Smooth muscle cell of the brain vasculature (primary cell): ENCODE measurements around the gene EPOP.
A peak's percentile ranks its signal among the peaks of the same experiment; 100 is the strongest.

Experiments used
- DNase-seq: peaks from one replicate; pipeline ENCODE4 v3.0.0-alpha.2; 2012; ENCODE audit warnings: low read depth, low spot score

Gene EPOP

GRCh38 chr17:38705803-38706504 is 31.2 kb upstream of the EPOP start:
- DNase-seq, result no peak

GRCh38 chr17:38705523-38705802 is 30.7 kb upstream of the EPOP start:
- DNase-seq, result no peak

DNA sequence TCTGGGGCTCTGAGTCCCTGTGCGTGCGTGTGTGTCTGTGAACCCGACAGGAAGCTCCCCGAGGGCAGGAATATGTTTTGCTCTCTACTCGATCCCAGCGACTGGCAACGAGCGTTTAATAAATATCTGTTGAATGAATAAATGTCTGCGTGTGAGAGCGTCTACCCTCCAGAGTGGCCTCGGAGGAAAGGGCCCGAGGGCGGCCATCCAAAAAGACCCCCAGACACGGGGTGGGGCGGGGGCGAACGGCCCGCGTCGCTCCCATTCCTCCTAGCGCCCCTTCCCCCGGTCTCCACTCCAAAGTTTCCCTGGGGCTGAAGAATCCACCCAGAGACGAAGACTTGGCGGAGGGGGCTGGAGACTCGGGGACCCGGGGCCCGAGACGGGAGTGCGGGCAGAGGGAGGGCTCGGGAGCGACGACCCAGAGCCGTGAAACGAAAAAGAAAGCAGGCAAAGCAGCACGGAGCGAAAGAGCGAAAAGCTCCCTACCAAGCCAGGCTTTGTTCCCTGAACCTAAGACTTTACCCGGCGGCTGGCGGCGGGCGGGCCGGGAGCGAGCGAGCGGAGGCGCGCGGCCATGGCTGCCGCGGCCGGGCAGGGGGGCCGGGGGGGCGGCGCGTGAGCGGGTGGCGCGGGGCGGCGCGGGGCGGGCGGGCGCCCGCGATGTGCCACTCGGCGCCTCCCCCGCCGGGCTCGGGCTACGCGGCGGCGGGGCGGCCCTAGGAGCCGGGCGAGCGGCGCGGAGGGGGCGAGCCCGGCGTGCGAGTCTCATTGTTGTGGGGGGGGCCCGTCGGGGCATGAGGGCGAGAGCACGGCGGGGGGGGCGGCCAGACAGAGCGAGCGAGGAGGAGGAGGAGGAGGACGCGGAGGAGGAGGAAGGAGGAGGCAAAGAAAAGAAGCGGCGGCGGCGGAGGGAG is 30.1 kb upstream of the EPOP start, which contains the start of gene MLLT6:
TSS of gene MLLT6 (plus strand) at position 668 of the 917 bp plus-strand sequence. CDS start 360 bp downstream, outside the sequence.
- no peak for DNase-seq

GRCh38 chr17:38703742-38704605 is 29.2 kb upstream of the EPOP start:
- no peak for DNase-seq

- no peak for DNase-seq
Measured at GRCh38 chr17:38702916-38703741, 28.4 kb upstream of the EPOP start.

- peak; percentile 44 for DNase-seq
Measured at GRCh38 chr17:38702166-38702915, 27.6 kb upstream of the EPOP start.

- no peak for DNase-seq
Measured at GRCh38 chr17:38701504-38702165, 26.9 kb upstream of the EPOP start.

GRCh38 chr17:38698760-38699159 is 24.0 kb upstream of the EPOP start:
- DNase-seq, result no peak

DNA sequence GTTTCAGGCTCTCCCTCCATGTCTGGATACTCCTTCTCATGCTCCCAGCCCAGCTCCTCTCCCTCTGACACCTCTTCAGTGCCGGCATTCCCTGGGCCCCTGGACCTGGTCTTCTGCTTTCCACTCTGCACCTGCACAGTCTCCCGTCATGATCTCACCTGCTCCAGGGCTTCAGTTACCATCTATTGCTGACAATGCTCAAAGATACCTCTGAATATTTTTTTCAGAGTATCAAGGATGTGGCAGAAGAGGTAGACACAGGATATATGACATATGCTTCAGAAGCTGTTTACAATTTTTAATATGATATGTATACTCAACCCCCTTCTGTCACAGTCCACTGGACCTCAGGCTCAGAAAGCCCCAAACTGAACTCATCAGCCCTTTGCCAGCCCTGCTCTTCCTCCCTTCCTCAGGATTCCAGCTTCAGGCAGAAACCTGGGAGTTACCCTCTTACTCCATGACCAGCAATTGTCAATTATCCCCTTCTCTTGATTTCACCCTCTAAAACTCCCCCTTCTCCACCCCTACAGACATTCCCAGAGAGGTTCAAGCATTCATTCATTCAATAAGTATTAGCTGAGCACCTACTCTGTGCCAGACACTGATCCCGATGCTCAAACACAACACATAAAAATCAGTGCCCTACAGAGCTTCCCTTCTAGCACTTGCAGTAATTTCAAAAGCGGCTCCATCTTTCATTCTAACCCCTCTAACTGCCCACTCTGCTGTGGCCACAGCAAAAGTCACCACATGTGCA is 22.5 kb upstream of the EPOP start:
- no peak for DNase-seq

DNA sequence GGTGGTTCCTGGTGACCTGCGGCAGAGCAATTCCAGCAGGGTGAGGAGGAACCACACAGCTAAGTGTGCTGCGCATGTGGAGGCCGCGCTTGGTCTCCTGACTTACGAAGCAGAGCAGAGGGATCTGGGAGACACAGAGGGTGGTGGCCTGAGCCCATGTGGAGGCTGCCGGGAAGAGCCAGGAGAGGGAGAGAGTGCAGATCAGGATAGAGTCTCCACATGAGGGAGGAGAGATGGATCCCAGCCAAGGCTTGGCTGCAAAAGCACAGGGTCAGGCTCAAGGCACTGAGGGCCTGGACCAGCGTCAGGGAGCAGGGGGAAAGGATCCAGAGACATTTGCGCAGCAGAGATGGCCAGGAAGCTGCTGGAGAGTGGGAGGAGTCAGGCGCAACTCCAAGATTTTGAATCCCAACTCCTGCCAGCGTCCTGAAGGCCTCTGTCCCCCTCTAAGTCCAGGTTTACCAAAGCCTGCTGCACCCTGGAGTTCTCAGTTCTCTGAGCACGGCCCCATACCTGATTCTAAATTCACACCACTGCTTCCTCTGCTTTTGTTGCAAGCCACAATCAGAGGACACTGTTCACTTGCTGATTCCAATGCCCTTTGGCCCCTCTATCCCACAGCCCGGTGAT is 19.1 kb upstream of the EPOP start:
- DNase-seq, result no peak

DNA sequence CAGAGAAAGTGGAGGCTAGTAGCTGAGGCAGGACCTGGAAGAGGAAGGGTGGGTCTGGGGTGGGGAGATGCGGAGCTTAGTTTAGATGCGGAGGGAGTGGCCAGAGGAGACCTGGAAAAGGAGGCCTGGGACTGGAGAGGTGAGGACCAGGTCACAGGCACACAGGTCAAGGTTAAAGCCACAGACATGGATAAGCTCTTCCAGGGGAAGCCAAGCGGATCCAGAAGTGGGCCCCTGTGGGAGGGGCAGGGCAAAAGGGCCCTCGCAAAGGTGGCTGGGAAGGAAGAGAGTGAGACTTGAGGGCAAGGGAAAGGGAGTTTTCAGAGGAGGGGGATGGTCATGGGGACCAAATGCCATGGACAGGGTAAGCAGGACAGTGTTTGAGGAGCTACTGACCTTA is 16.4 kb upstream of the EPOP start:
- DNase-seq, result no peak

DNA sequence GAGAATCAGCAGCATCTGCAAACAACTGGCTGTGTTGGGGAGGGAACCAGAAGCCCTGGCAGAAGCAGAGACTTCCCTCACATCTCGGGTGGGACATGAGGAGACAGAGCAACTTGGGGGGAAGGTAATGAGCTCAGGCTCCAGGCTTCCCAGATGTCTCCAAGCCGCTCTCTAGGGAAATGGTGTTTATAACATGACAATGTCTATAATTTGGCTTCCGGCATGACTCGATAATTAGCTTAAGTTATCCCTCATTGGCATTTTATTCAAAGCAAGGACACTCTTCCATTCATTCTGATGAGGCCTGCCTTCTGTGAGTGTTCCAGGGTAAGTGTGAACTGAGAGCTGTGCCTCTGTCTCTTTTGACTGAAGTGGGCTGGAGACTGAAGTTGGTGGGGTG is 15.6 kb upstream of the EPOP start:
- no peak for DNase-seq

- DNase-seq, result no peak
Measured at GRCh38 chr17:38687286-38687685, 12.5 kb upstream of the EPOP start.

- DNase-seq, result no peak
Measured at GRCh38 chr17:38685491-38685890, 10.7 kb upstream of the EPOP start.

GRCh38 chr17:38681096-38681495 is 6.3 kb upstream of the EPOP start:
- DNase-seq, result no peak

DNA sequence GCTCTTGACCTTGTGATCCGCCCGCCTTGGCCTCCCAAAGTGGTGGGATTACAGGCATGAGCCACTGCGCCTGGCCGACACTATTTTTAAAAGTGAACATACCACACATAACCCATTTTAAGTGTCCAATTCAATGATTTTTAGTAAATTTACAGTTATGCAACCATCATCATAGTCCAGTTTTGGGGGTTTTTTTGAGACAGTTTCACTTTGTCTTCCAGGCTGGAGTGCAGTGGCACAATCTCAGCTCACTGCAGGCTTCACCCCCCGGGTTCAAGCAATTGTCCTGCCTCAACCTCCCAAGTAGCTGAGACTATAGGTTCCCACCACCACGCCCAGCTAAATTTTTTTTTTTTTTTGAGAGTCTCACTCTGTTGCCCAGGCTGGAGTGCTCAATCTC is 3.1 kb upstream of the EPOP start:
- DNase-seq, result no peak

- peak; percentile 62 for DNase-seq
Measured at GRCh38 chr17:38676706-38677504, 2.1 kb upstream of the EPOP start.
